Heart left ventricle (tissue), 13 donors: Measurements from ENCODE around the gene PGLYRP1.

ENCODE experiments used
- CTCF ChIP-seq, 12 donors: fragments of 200-600 bp; sonication (generic) in 4 of 12; IDR thresholded peaks; one replicate each; pipeline versions ENCODE4 v1.5.0 to v1.8.0; 2018 to 2022; ENCODE audit warnings: antibody characterized with exemption in 12 of 12, mild to moderate bottlenecking in 5 of 12
- POLR2A ChIP-seq, 2 donors: fragments of 450-650 bp; IDR thresholded peaks; one replicate each; pipeline ENCODE4 v1.6.1; 2017; ENCODE audit warnings: antibody characterized with exemption in 2 of 2, mild to moderate bottlenecking in 2 of 2, moderate library complexity in 2 of 2
- donor health status: ischemic (EF 13 %, LVEDD 7.1; RV severe dilation, severe dysfunction).
- donor health status: DM: no; HTN: yes; CAD: no.
- donor health status: DM: no; HTN: no; CAD: no.
- donor health status: ischemic (EF 25% LVEDD 6.9; RV normal size, moderate dysfunction).
- donor health status: ischemic (EF 25% LVEDD 5.7; RV mildly dilated, moderate dysfunction).
- donor health status: ischemic (EF 35%, LVEDD 5.7; RV mildly dilated, moderate dysfunction).
- donor health status: nonischemic (EF 11% LVEDD 7.7; RV severe dilation, severe dysfunction).
- donor health status: DM: yes; HTN: yes; CAD: no.
- donor health status: PGD.
- donor health status: ischemic (EF 29% LVEDD 5.4; RV normal size, mild dysfunction).
- donor health status: nonischemic (EF 23%, LVEDD 6.1; RV moderate dilation, normal function).

- TF ChIP-seq CTCF (IDR thresholded peaks at IDR 0.05) = no peak
- no peak for TF ChIP-seq POLR2A (IDR thresholded peaks at IDR 0.05)
These were observed 9.8 kb upstream of the PGLYRP1 start for GRCh38 chr19:46032597-46033025.
